ENCODE data around the gene MEG3. TPM values are rescaled to one million over a fixed set of nuclear protein-coding genes. Genes with fewer than 3 reads are reported as not detected.

The MEG3 gene
- total and polyA plus RNA-seq, 2 of the 4 experiments (the other 2 are of a cell fraction) = 31.5 to 556 TPM

GRCh38 chr14:100841066-100841760 lies 15.3 kb downstream of the MEG3 start:
- no peak overlapping the region for H2BK5ac ChIP-seq (ENCODE audit: low read depth, low read length, poor library complexity, severe bottlenecking)
- H3K4me1 ChIP-seq (ENCODE audit: control insufficient read depth, insufficient read depth, low read length) = peaks cover 23% of the 10 kb centered on the region
- DNase-seq = no peak
- no peak overlapping the region for H3K9ac ChIP-seq (ENCODE audit: low read depth, low read length)
- H4K20me1 ChIP-seq (ENCODE audit: insufficient read depth, low read length) = peaks cover 99% of the 10 kb centered on the region
- BruUV-seq (replicated peaks) = no TSS peak
- intact Hi-C loops (cut with micrococcal nuclease) (loop anchor here (5.0 kb wide), 1 partner anchor 179 kb away; no protein-coding TSS in a partner anchor), dilution Hi-C loops (cut with HindIII; ENCODE audit: low sequenced_read_pairs, unreplicated experiment) (no loop called here), in situ Hi-C loops (cut with MboI; ENCODE audit: low sequenced_read_pairs) (loop anchor here (10.0 kb wide), 1 partner anchor 456 kb away; no protein-coding TSS in a partner anchor)
- ChIA-PET POLR2A (ENCODE audit: unreplicated experiment) (no interaction called here), CTCF (interaction anchor here (1.2 kb wide), 1 partner anchor 131 kb away, joined by 3 read pairs; no protein-coding TSS in a partner anchor)
- peaks cover 68% of the 10 kb centered on the region for H3K36me3 ChIP-seq (ENCODE audit: control insufficient read depth, insufficient read depth, low read length)
- no peak overlapping the region for H3K18ac ChIP-seq (ENCODE audit: low read depth, low read length)
- H3K56ac ChIP-seq (ENCODE audit: extremely low read depth, insufficient read depth, low read length) = no peak overlapping the region
- H3K79me1 ChIP-seq (ENCODE audit: low read depth in 1 of 2, low read length in 2 of 2) = peaks cover 6 to 58% of the 10 kb centered on the region in 2 experiments; a peak in 3 of 4 replicates
- H3K23ac ChIP-seq (ENCODE audit: low read depth, low read length) = no peak overlapping the region
- H3K4me2 ChIP-seq (ENCODE audit: low read depth, low read length) = no peak overlapping the region
- TF ChIP-seq SMC3 (IDR thresholded peaks at IDR 0.05; ENCODE audit: low read depth, low read length) = no peak
- no peak for TF ChIP-seq CTCF (conservative IDR thresholded peaks at IDR 0.05; ENCODE audit: low read depth, low read length)
- TF ChIP-seq RCOR1 (IDR thresholded peaks at IDR 0.05; ENCODE audit: insufficient replicate concordance, low read length) = no peak
- TF ChIP-seq, protein P1, sequence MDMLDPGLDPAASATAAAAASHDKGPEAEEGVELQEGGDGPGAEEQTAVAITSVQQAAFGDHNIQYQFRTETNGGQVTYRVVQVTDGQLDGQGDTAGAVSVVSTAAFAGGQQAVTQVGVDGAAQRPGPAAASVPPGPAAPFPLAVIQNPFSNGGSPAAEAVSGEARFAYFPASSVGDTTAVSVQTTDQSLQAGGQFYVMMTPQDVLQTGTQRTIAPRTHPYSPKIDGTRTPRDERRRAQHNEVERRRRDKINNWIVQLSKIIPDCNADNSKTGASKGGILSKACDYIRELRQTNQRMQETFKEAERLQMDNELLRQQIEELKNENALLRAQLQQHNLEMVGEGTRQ (IDR thresholded peaks at IDR 0.05; ENCODE audit: low read depth, low read length) = no peak
- no peak for TF ChIP-seq FOS (IDR thresholded peaks at IDR 0.05; ENCODE audit: low read depth, low read length)
- TF ChIP-seq MXI1 (IDR thresholded peaks at IDR 0.05; ENCODE audit: borderline replicate concordance, low read depth, low read length) = no peak
- no peak for TF ChIP-seq CEBPB (IDR thresholded peaks at IDR 0.05; ENCODE audit: low read depth, low read length)
- TF ChIP-seq CHD1 (IDR thresholded peaks at IDR 0.05; ENCODE audit: low read depth, low read length) = no peak
- TF ChIP-seq ELK1 (IDR thresholded peaks at IDR 0.05; ENCODE audit: borderline replicate concordance, low read depth, low read length) = no peak
- no peak for TF ChIP-seq NFE2L2 (IDR thresholded peaks at IDR 0.05; ENCODE audit: low read depth, low read length)
- TF ChIP-seq MAZ (IDR thresholded peaks at IDR 0.05; ENCODE audit: borderline replicate concordance, low read depth, low read length) = no peak
- TF ChIP-seq POLR2A (IDR thresholded peaks at IDR 0.05; ENCODE audit: low read depth, low read length) = no peak
- no peak for TF ChIP-seq BHLHE40 (IDR thresholded peaks at IDR 0.05; ENCODE audit: low read depth, low read length)
- no peak for TF ChIP-seq MAFK (IDR thresholded peaks at IDR 0.05; ENCODE audit: low read depth, low read length)
- no peak for TF ChIP-seq RAD21 (IDR thresholded peaks at IDR 0.05; ENCODE audit: low read length)
- 92% methylated on average over 5 of the region's 21 CpGs; no CpG with 5 or more reads in 1 of the 2 experiments for WGBS, 2 experiments (ENCODE audit: extremely low coverage in 2 of 2, insufficient read length in 1 of 2)
- no peak overlapping the region for H2AK9ac ChIP-seq (replicated peaks; ENCODE audit: low read depth, low read length, poor library complexity)
- H3K27ac ChIP-seq (ENCODE audit: insufficient read depth, low read length) = peak overlapping the region; percentile 48; the same call in 1 of the 2 replicates
- no peak overlapping the region for H2AK5ac ChIP-seq (ENCODE audit: low read depth, low read length)
- no peak overlapping the region for H2BK20ac ChIP-seq (ENCODE audit: low read depth, low read length)
- H3K9me1 ChIP-seq (ENCODE audit: insufficient read depth, low read length) = peaks cover 3% of the 10 kb centered on the region; the same call in 1 of the 2 replicates
- H3K27me3 ChIP-seq (ENCODE audit: control insufficient read depth, insufficient read depth, low read length) = no peaks in the 10 kb centered on the region
- no peak for ATAC-seq (ENCODE audit: low read depth)
- H4K5ac ChIP-seq (ENCODE audit: low read depth, low read length) = no peak overlapping the region
- H3K4ac ChIP-seq (ENCODE audit: low read depth, low read length) = no peak overlapping the region
- H4K91ac ChIP-seq (ENCODE audit: insufficient read depth, low read depth, low read length) = no peak overlapping the region
- H2BK120ac ChIP-seq (ENCODE audit: low read depth, low read length) = no peak overlapping the region
- no peak overlapping the region for H4K8ac ChIP-seq (ENCODE audit: low read depth in 2 of 2, low read length in 2 of 2)
- H3K9me3 ChIP-seq (ENCODE audit: control insufficient read depth, insufficient read depth, low read length) = no peaks in the 10 kb centered on the region
- no peak overlapping the region for H2BK15ac ChIP-seq (ENCODE audit: low read depth, low read length)
- H3K14ac ChIP-seq (replicated peaks; ENCODE audit: low read depth, low read length) = no peak overlapping the region
- no peak overlapping the region for H2AFZ ChIP-seq (replicated peaks; ENCODE audit: low read length, poor library complexity)
- H3K4me3 ChIP-seq (ENCODE audit: insufficient read depth, low read depth, low read length) = no peak overlapping the region
